CD4-positive, alpha-beta T cell treated with Interleukin-1 beta for 1 hour (primary cell): ENCODE measurements around the gene ACADS.

ENCODE experiments used
- DNase-seq, 2 donors: peaks; one replicate each; pipeline ENCODE4 v3.0.0-alpha.2; 2020 to 2022

The ACADS gene

GRCh38 chr12:120725659-120726509 lies at the start of gene ACADS:
TSS of gene ACADS (plus strand) at chr12:120725826. CDS start at chr12:120725886, 60 bp downstream.
- DNase-seq: peak; percentile 89 to 90

- DNase-seq: peak in 1 of 2 donors; percentile 29
Observed at GRCh38 chr12:120677765-120678473, 47.7 kb upstream of the ACADS start.

- no peak for DNase-seq
Observed at GRCh38 chr12:120678572-120678971, 47.1 kb upstream of the ACADS start.

DNA sequence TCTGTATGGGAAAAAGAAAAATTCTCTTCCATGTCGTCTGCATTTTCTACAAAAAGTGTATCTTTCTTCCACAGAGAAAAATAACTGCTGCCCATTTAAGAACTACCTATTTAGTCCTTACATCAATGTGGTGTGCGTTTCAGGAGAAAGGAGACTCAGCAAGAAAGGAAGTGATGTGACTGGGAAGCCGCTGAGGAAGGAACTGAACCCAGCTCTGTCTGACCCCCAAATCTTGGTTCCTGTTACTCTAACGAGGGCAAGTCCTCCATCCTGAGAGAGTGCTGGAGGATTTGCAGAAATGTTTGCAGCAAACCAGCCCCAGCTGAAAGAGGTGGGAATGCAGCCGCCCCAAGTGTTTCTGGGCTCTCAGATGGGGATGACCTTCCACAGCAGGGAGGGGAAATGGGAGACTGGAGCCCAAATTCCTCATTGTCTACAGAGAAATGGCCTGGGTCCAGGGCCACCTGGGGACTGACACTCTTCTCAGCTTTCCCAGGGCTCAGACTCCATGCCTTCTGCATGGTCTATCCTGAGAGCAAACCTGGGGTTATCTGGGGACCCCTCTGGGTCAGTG lies 45.4 kb upstream of the ACADS start:
- no peak for DNase-seq

DNA sequence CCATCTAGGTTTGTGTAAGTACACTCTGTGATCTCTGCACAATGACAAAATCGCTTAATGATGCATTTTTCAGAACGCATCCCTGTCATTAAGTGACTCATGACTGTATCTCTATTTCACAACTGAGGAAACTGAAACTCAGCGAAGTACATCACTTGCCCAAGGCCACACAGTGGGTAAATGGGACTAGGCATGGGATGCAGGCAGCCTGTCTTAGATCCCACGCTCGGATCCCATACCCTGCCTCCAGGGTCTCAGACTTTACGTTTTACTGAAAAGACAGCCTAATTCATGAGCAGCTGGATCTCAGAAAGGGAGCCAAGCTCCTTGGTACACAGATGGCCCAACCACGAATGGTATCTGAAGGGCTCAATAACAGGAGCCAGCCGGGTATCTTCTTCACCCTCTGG lies 41.1 kb upstream of the ACADS start:
- peak in 1 of 2 donors; percentile 18 for DNase-seq

- no peak for DNase-seq
Observed at GRCh38 chr12:120685522-120685921, 40.1 kb upstream of the ACADS start.

GRCh38 chr12:120686151-120686689 lies 39.4 kb upstream of the ACADS start:
- peak; percentile 97 to 98 for DNase-seq

DNA sequence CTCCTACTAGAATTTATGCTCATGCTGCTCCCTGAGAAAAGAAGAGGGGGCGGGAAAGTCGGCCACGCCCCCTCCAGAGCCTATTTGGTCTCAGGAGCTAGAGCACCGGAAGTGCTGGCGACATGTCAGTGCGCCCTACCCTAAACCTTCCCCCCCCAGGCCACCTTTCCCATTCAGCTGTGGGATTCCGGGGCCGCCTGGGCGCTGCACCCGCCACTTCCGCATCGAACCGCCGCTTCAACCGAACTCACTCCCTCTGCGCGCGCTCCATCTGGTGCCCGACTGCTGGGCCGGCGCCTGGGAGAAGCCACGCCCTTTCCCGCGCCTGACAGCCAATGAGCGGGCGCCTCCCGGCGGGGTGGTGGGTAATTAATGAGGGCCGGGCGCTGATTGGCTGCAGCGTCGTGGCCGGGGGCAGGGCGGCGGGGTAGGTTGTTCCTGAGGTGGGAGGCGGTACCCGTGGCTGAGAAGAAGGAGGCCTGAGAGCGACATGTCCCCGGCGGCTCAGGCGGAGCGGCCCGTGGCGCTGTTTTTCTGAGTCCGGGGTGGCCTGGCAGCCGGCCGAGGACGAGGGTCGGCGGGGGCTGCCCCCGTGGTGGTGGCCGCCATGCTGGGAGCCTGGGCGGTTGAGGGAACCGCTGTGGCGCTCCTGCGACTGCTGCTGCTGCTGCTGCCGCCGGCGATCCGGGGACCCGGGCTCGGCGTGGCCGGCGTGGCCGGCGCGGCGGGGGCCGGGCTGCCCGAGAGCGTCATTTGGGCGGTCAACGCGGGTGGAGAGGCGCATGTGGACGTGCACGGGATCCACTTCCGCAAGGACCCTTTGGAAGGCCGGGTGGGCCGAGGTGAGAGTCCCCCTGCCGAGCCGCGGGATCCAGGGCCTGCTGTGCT lies 38.7 kb upstream of the ACADS start, which contains the start of gene MLEC:
MLEC (plus strand) TSS at position 460 of the 888 bp plus-strand sequence; CDS start at position 608, 148 bp downstream.
- DNase-seq: peak; percentile 99

- DNase-seq: peak in 1 of 2 donors; percentile 24
Observed at GRCh38 chr12:120687578-120688289, 37.9 kb upstream of the ACADS start.

- DNase-seq: no peak
Observed at GRCh38 chr12:120688527-120689071, 37.0 kb upstream of the ACADS start.

DNA sequence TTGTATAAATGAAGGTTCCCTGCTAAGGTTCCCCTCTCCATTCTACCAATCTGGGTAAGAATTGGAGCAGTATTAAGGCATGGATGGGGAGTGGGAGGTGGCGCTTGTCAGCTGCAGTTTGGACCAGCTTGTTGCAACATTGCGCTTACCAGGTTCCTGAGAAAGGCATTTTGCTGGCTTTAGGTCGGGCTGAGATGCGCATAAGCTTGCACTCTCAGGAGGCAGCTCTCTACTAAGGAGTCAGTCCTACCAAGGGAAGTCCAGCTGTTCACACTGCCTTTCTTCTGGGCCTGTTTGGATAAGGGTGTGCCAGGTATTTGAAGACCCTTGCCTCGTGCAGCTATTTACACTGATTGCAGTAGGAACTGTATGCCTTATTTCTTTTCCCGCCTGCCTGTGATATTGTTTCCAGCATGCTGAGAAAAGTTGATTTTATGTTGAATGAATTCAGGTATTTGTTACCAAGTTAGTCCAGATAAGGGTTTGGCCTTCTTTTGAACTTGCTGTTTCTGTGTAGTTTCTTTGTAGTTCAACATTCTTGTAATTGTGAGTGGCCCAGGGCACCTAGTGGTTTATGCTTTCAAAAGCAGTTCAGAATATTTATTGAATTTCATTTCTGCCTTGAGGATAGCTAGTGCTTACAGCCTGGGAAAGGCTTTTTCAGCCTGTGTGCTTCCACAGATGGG lies 36.1 kb upstream of the ACADS start:
- DNase-seq: no peak

- DNase-seq: no peak
Observed at GRCh38 chr12:120690083-120690450, 35.6 kb upstream of the ACADS start.

GRCh38 chr12:120690978-120691377 lies 34.6 kb upstream of the ACADS start:
- DNase-seq: no peak

DNA sequence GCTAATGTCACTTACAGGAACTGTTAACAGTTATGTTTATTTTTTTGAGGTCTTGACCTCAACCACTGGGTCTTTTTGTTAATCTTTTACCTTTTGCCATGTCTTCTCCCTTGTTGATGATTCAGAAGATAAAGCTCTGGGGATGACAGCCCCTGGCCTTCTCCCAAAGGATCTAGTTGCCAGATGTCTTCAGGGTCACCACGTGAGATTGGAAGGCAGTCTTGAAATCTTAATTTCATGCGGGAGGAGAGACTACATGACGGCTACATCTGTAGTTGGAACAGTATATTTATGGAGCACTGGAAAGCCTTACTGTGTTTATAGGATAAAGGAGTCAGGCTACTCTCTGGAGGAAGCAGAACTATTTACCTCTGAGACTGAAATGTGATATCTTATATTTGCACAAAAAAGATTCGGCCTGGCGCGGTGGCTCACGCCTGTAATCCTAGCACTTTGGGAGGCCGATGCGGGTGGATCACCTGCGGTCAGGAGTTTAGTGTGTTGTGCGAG lies 33.0 kb upstream of the ACADS start:
- no peak for DNase-seq

GRCh38 chr12:120693848-120694247 lies 31.8 kb upstream of the ACADS start:
- no peak for DNase-seq

DNA sequence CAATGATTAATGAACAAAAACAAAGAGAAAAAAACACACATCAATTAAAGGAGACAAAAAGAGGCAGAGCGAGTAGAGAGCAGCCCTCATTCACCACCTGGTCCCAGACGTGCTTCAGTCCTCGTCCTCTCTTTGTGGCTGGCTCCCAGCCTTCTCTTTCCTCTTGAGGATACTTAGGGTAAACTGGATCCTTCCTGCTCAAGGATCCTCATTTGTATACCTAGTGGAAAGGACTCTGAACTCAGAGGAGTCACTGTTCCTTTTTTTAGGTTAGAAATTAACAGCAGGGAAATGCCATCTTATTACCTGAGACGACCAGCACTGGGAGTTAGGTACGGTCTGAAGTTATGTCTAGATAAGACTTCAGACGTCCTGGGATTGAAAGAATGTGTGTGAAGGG lies 29.0 kb upstream of the ACADS start:
- DNase-seq: no peak

DNA sequence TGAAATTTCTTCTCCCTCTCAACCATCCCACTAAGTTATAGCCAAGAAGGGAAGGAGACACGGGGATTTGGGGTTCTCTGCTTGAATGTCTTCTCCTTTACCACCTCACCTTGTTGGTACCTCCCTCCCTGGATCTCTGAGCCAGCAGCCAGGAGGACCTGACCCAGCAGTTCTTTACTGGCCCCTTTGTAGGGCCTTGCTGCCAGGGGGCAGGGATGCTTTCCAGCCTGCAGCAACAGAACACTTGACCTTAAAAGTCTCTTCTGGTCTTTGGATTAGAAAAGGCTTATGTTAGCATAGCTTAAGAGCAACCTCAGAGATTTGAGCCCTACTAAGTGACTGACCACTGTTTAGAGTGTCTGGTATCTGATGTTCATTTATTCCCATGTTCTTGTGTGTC lies 28.3 kb upstream of the ACADS start:
- DNase-seq: no peak

GRCh38 chr12:120698665-120699064 lies 27.0 kb upstream of the ACADS start:
- no peak for DNase-seq

GRCh38 chr12:120699553-120699952 lies 26.1 kb upstream of the ACADS start:
- DNase-seq: no peak

GRCh38 chr12:120700886-120701285 lies 24.7 kb upstream of the ACADS start:
- DNase-seq: no peak
